Pancreas (tissue), 10 donors: Measurements from ENCODE around the gene GOLGA6L10. TPM values are rescaled to one million over a fixed set of nuclear protein-coding genes. Genes with fewer than 3 reads are reported as not detected.
"Not testable (repeated sequence)": the region's sequence is repeated elsewhere in the genome, so short reads cannot be mapped to it uniquely, and the experiment has no call there.

Experiments used
- ATAC-seq, 4 donors: fragments of 200-7000 bp; cut with Tn5 transposase; one replicate each; pipeline versions ENCODE4 v1.8.0 to v1.9.1; 2020; ENCODE audit warnings: mild to moderate bottlenecking in 4 of 4, moderate library complexity in 4 of 4
- DNase-seq, 6 donors: peaks; one replicate each; pipeline ENCODE4 v3.0.0-alpha.2; 2020
- FAIRE-seq: peaks from 2 replicates; lab custom pipeline; 2012; peaks lifted over from hg19 to GRCh38; lab: Jason Lieb, UNC
- H3K27ac ChIP-seq, 4 donors: fragments of 200-600 bp; sonication (generic); 1 replicate in 3 of 4; 2 replicates in 1 of 4; pipeline versions ENCODE4 v1.5.0 to v1.8.0; 2020
- H3K27me3 ChIP-seq, 4 donors: fragments of 200-600 bp; one replicate each; pipeline ENCODE4 v1.8.0; 2021
- H3K36me3 ChIP-seq, 3 donors: fragments of 200-600 bp; sonication (generic) in 1 of 3; one replicate each; pipeline versions ENCODE4 v1.5.0 to v1.8.0; 2020 to 2021
- H3K4me1 ChIP-seq, 3 donors: fragments of 200-600 bp; one replicate each; pipeline ENCODE4 v1.8.0; 2021
- H3K4me3 ChIP-seq, 4 donors: fragments of 200-600 bp; sonication (generic) in 2 of 4; one replicate each; pipeline versions ENCODE4 v1.5.0 to v1.8.0; 2020 to 2021
- H3K9me3 ChIP-seq, 4 donors: fragments of 200-600 bp; one replicate each; pipeline ENCODE4 v1.8.0; 2021
- CTCF ChIP-seq, 4 donors: fragments of 200-600 bp; sonication (generic) in 3 of 4; IDR thresholded peaks; one replicate each; pipeline versions ENCODE4 v1.5.0 to v1.8.0; 2021; ENCODE audit warnings: antibody characterized with exemption in 4 of 4
- WGBS, 2 donors: extraction: QIAGEN DNeasy Blood & Tissue Kit; methylation state at CpG; one replicate each; pipeline ENCODE4 v1.1.7; 2013; 5-methylcytosine and 5-hydroxymethylcytosine counted together
- intact Hi-C, 3 donors: fragments of 100-400 bp; cut with DNase I; formaldehyde crosslinking; loops; one replicate each; pipeline versions ENCODE4 v1.11.1 to v1.14.2; 2022
- polyA plus RNA-seq, 2 donors: library from polyadenylated mRNA; stranded (reverse); fragments of 200-250 nt; gene quantifications; one replicate each; pipeline ENCODE4 v1.2.3, GENCODE V29; 2013
- total RNA-seq, 6 donors: library from RNA; stranded (reverse); fragmentation: NEBNext Ultra II Directional in 4 of 6; extraction: Animal tissue kit (Norgen Biotek cat#: 25700) in 4 of 6; gene quantifications; one replicate each; pipeline versions ENCODE4 v1.2.1 to v1.2.4, GENCODE V29; 2021 to 2023
- donor health status: healthy with polysubstance abuse.
- donor health status: DM: no; HTN: no; CAD: no; lungs with moderate emphysema.
- donor health status: DM: no; HTN: no; CAD: no.
- donor health status: control.
- donor health status: control.
- donor health status: Bipolar disorder and iron deficiency.
- donor health status: DM: yes; HTN: yes; CAD: no.
- donor health status: DM: no; HTN: no; CAD: no.
- donor health status: DM: no; HTN: no; CAD: no.
- donor health status: DM: yes; HTN: yes; CAD: no.

Gene GOLGA6L10
- total and polyA plus RNA-seq, 8 donors = 0.49 to 4.3 (median 1.5) TPM

GRCh38 chr15:82379552-82379951 lies 30.3 kb upstream of the GOLGA6L10 start:
- DNase-seq, ATAC-seq, H3K4me1 ChIP-seq, H3K27me3 ChIP-seq, H3K36me3 ChIP-seq, H3K27ac ChIP-seq, FAIRE-seq, H3K9me3 ChIP-seq, intact Hi-C loops, H3K4me3 ChIP-seq: not testable (repeated sequence)
- WGBS, 2 donors = 89 to 92% methylated on average over 6 of the region's 6 CpGs

- FAIRE-seq, H3K27ac ChIP-seq, H3K27me3 ChIP-seq, H3K36me3 ChIP-seq, H3K4me1 ChIP-seq, ATAC-seq, H3K4me3 ChIP-seq, intact Hi-C loops, H3K9me3 ChIP-seq, DNase-seq: not testable (repeated sequence)
- WGBS, 2 donors = 52 to 76% methylated on average over 2 of the region's 2 CpGs
These were observed 24.4 kb upstream of the GOLGA6L10 start for GRCh38 chr15:82373661-82374060.

DNA sequence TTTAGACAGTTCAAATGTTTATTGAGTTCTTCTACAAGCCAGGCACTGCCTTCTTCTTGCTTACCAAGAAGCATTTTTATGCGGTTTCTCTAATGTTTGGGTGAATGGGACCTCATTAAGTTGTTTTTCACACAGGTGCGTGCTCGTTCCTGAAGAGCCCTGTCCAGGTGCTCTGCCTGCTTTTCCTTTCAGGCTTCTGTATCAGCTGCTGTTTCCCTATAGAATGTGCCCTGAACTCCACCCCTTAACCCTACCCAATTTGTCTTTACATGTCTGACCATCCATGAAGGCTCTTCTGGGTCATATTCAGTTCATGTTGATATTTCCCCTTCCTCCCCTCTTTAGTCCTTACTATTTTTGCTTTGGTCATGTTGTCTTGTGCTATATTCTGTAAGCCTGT lies 22.4 kb upstream of the GOLGA6L10 start:
- intact Hi-C loops = no loop called here
- no peak overlapping the region for H3K27ac ChIP-seq

DNA sequence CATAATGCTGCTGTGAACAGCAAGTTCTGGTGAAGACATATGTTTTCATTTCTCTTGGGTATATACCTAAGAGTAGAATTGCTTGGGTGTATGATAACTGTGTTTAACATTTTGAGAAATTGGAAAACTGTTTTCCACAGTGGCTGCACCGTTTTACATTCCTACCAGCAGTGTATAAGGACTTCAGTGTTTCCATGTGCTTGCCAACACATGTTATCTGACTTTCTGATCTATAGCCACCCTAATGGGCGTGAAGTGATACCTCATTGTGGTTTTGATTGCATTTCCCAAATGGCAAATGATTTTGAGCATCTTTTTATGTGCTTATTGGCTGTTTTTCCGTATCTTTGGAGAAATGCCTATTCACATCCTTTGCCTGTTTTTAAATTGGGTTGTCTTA lies 18.5 kb upstream of the GOLGA6L10 start:
- H3K27me3 ChIP-seq, H3K36me3 ChIP-seq, H3K4me3 ChIP-seq, FAIRE-seq, intact Hi-C loops, H3K4me1 ChIP-seq, H3K27ac ChIP-seq, H3K9me3 ChIP-seq, ATAC-seq, DNase-seq: not testable (repeated sequence)
- WGBS, 2 donors = 56 to 70% methylated on average over 2 of the region's 3 CpGs

More for the DNA sequence above, 22.4 kb upstream of the GOLGA6L10 start:
- FAIRE-seq = no peak
- no peak overlapping the region for H3K4me3 ChIP-seq
- no peaks in the 10 kb centered on the region for H3K9me3 ChIP-seq
- no peaks in the 10 kb centered on the region for H3K4me1 ChIP-seq
- WGBS, 2 donors = 88 to 91% methylated on average over 3 of the region's 3 CpGs
- DNase-seq = no peak
- ATAC-seq = no peak
- H3K27me3 ChIP-seq = no peaks in the 10 kb centered on the region
- no peak for TF ChIP-seq CTCF (IDR thresholded peaks at IDR 0.05)
- no peaks in the 10 kb centered on the region for H3K36me3 ChIP-seq

DNA sequence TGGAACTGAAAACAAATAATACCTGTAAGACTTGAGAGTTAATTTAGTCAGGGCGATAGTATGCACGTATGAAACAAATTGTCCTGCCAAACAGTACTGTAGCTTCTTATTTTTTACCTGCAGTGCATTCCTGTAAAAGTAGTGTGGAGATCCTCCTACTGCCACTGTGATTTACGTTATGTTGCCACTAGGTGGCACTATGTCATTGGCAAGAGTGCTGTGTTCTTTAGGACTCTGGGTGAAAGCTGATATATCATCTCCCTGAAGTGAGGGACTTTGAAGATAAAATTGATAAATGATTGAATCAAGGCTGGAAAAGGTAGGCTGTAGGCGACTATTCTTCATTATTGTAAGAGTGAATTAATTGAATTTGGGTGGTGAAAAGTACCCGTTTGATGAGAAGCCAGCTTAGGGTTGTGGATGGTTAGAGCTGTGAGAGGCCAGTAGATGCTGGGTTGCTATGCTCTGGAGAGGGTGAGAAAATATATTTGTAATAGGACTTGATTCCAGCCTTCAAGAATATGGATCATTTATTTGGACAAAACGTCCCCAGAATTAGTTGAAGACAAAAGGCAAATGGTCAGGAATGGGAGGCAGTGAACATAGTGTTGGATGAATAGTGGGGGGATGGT lies 16.5 kb upstream of the GOLGA6L10 start:
- H3K4me3 ChIP-seq, H3K36me3 ChIP-seq, H3K27me3 ChIP-seq, H3K27ac ChIP-seq, intact Hi-C loops, H3K4me1 ChIP-seq, H3K9me3 ChIP-seq: not testable (repeated sequence)
- 0% methylated on average over 2 of the region's 6 CpGs for WGBS, 2 donors
- ATAC-seq = peak; percentile 96 to 97 (median 96)
- DNase-seq = peak in 3 of 6 donors; percentile 5 to 48 (median 12)
- FAIRE-seq = peak; percentile 98
- TF ChIP-seq CTCF (IDR thresholded peaks at IDR 0.05) = peak in 1 of 4 donors; percentile 8

DNA sequence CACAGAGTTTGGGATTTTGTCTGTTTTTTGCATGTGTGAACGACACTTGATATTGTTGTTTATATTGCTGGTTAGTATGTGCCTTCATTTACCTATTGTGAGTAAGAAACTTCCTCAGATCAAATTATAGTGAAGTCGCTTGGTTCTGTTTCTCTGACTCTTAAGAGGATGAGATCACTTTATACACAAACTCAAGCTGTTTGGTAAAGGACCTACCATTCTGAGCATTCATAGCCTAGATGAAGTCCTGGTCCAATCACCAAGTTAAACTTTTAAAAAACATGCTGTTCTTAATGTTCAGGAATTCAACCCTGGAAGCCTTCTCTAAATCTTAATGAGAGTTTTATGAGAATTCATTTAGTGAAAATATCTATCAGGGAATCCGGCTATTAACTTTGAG lies 15.3 kb upstream of the GOLGA6L10 start:
- H3K4me1 ChIP-seq, DNase-seq, intact Hi-C loops, H3K27ac ChIP-seq, H3K9me3 ChIP-seq, H3K4me3 ChIP-seq, H3K27me3 ChIP-seq, H3K36me3 ChIP-seq, ATAC-seq, FAIRE-seq: not testable (repeated sequence)
- 91 to 92% methylated on average over 1 of the region's 3 CpGs for WGBS, 2 donors

GRCh38 chr15:82362790-82363189 lies 13.5 kb upstream of the GOLGA6L10 start:
- H3K4me1 ChIP-seq, intact Hi-C loops, DNase-seq, H3K27ac ChIP-seq, H3K4me3 ChIP-seq, H3K9me3 ChIP-seq, H3K27me3 ChIP-seq, H3K36me3 ChIP-seq, FAIRE-seq: not testable (repeated sequence)
- WGBS, 2 donors = no CpG with 5 or more reads among the region's 3 CpGs
- ATAC-seq = peak; percentile 39 to 73 (median 56)

GRCh38 chr15:82360618-82361017 lies 11.3 kb upstream of the GOLGA6L10 start:
- WGBS, 2 donors = no CpG with 5 or more reads among the region's 7 CpGs
- H3K27ac ChIP-seq, ATAC-seq, H3K9me3 ChIP-seq, H3K36me3 ChIP-seq, H3K4me1 ChIP-seq, H3K27me3 ChIP-seq, FAIRE-seq, intact Hi-C loops, DNase-seq, H3K4me3 ChIP-seq: not testable (repeated sequence)

DNA sequence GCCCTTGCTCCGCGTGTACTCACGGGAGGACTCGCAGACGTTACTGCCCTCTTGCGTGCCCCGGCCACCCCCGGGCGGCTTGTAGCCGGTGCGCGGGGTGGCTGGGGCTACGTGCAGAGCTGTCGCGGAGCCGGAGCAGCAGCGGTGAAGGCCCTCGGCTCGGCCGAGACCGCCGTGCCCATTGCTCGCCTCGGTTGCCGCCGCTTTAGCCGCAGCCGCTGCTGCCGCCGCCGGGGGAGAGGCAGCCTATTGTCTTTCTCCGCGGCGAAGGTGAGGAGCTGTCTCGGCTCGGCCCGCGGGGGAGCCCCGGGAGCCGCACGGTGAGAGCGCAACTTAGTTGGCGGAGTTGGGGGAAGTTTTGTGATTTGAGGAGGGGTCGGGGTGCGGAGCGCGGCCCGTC lies 5.8 kb upstream of the GOLGA6L10 start:
- FAIRE-seq, H3K9me3 ChIP-seq, H3K27ac ChIP-seq, ATAC-seq, H3K36me3 ChIP-seq, H3K4me1 ChIP-seq, H3K27me3 ChIP-seq, DNase-seq, intact Hi-C loops, H3K4me3 ChIP-seq: not testable (repeated sequence)
- 0% methylated on average over 12 of the region's 48 CpGs; no CpG with 5 or more reads in 1 of the 2 donors for WGBS, 2 donors

DNA sequence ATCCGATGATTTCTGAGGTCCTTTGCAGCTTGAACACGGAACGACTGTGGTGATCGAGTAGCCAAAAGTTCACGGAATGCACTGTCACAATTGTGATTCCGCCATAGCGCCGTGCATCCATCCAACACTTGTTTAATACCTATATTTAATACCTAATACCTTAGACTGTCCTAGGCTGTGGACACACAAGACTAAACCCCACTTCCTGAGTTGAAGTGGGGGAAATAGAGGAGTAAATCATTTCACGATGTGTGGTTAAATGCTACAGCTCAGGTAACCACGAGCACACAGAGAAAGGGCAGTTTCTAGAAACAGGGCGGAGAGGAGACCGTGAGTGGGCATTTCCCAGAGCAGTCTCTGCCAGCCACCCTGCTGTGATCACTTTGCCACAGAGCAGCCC lies 5.3 kb upstream of the GOLGA6L10 start:
- WGBS, 2 donors = 0% methylated on average over 3 to 5 of the region's 12 CpGs
- H3K36me3 ChIP-seq, FAIRE-seq, intact Hi-C loops, H3K27me3 ChIP-seq, ATAC-seq, DNase-seq, H3K9me3 ChIP-seq, H3K4me1 ChIP-seq: not testable (repeated sequence)
- Histone ChIP-seq H3K4me3 (peak overlapping the region in 2 of 4 donors; percentile 18 to 31), H3K27ac (peak overlapping the region in 2 of 4 donors; percentile 58 to 77)
